Endothelial cell of umbilical vein (primary cell): ENCODE measurements around the gene MROH9. TPM values are rescaled to one million over a fixed set of nuclear protein-coding genes. Genes with fewer than 3 reads are reported as not detected.

Experiments used
- BruUV-seq: library from RNA; stranded (reverse); fragments of 400-500 nt; replicated peaks from 2 replicates; lab custom pipeline; 2021; lab: Mats Ljungman, UMichigan
- CTCF ChIA-PET: fragments of 300-600, 350-600 bp; sonication (Branson Sonifier 250); formaldehyde crosslinking; loops from one replicate; lab custom pipeline; 2021; ENCODE audit warnings: antibody characterized with exemption, inconsistent platforms; lab: Charles Lee
- POLR2A ChIA-PET: fragments of 300-600, 350-600 bp; sonication (Branson Sonifier 250); formaldehyde crosslinking; loops from one replicate; lab custom pipeline; 2021; ENCODE audit warnings: antibody characterized with exemption, inconsistent platforms; lab: Charles Lee
- DNase-seq: peaks from one replicate; pipeline ENCODE4 v3.0.0-alpha.2; 2011; ENCODE audit warnings: low read depth, low spot score
- FAIRE-seq: peaks from 2 replicates; lab custom pipeline; 2011; peaks lifted over from hg19 to GRCh38; lab: Jason Lieb, UNC
- H2AFZ ChIP-seq: 2 replicates; pipeline ENCODE4 v1.6.0; 2012; ENCODE audit warnings: low read depth, low read length, control low read depth, inconsistent platforms
- H3K27ac ChIP-seq: 2 replicates; pipeline ENCODE4 v1.5.1; 2011; ENCODE audit warnings: low read depth, mild to moderate bottlenecking, control low read depth, low read length, moderate library complexity; ENCODE audit not compliant: insufficient read depth
- H3K27me3 ChIP-seq, 2 experiments: 2 replicates each; pipeline versions ENCODE4 v1.6.0 to v1.6.1; 2011; ENCODE audit warnings: low read length in 2 of 2, mixed read lengths in 1 of 2; ENCODE audit not compliant: control insufficient read depth in 2 of 2, insufficient read depth in 2 of 2
- H3K36me3 ChIP-seq, 2 experiments: 2 replicates in 1 of 2; 3 replicates in 1 of 2; pipeline ENCODE4 v1.5.1; 2011; ENCODE audit warnings: low read length in 2 of 2, mild to moderate bottlenecking in 1 of 2, moderate library complexity in 1 of 2; ENCODE audit not compliant: control insufficient read depth in 2 of 2, insufficient read depth in 2 of 2; ENCODE audit errors: extremely low read depth in 1 of 2
- H3K4me1 ChIP-seq: 3 replicates; pipeline ENCODE4 v1.5.1; 2011; ENCODE audit warnings: mild to moderate bottlenecking, low read length; ENCODE audit not compliant: control insufficient read depth, insufficient read depth; ENCODE audit errors: extremely low read depth
- H3K4me2 ChIP-seq: 2 replicates; pipeline ENCODE4 v1.6.1; 2011; ENCODE audit warnings: low read length, control low read depth, mixed read lengths; ENCODE audit not compliant: insufficient read depth
- H3K4me3 ChIP-seq, 3 experiments: fragments of 200-600 bp in 1 of 3; sonication (generic), shearing (Covaris generic) in 1 of 3; replicated peaks in 1 of 3; 2 replicates each; pipeline ENCODE4 v1.5.1; 2011 to 2016; ENCODE audit warnings: control low read depth in 3 of 3, low read length in 3 of 3, mild to moderate bottlenecking in 2 of 3, inconsistent platforms in 1 of 3, low read depth in 1 of 3, moderate library complexity in 1 of 3; ENCODE audit not compliant: insufficient read depth in 1 of 3
- H3K79me2 ChIP-seq: 2 replicates; pipeline ENCODE4 v1.6.0; 2012; ENCODE audit warnings: low read length, inconsistent platforms; ENCODE audit not compliant: control insufficient read depth, insufficient read depth
- H3K9ac ChIP-seq: replicated peaks from 2 replicates; pipeline ENCODE3; 2011; ENCODE audit warnings: low read length, control low read depth; ENCODE audit not compliant: insufficient read depth; ENCODE audit errors: extremely low read depth
- H3K9me1 ChIP-seq: replicated peaks from 3 replicates; pipeline ENCODE4 v1.6.0; 2011; ENCODE audit warnings: mild to moderate bottlenecking, low read length; ENCODE audit not compliant: control insufficient read depth, insufficient read depth; ENCODE audit errors: extremely low read depth
- H3K9me3 ChIP-seq: replicated peaks from 2 replicates; pipeline ENCODE4 v1.5.1; 2012; ENCODE audit warnings: low read length, inconsistent platforms; ENCODE audit not compliant: control insufficient read depth, insufficient read depth
- H4K20me1 ChIP-seq: replicated peaks from 2 replicates; pipeline ENCODE3; 2011; ENCODE audit warnings: mild to moderate bottlenecking, low read length; ENCODE audit not compliant: control insufficient read depth, insufficient read depth; ENCODE audit errors: extremely low read depth
- CTCF ChIP-seq, 2 donors: IDR thresholded peaks; 1 replicate in 1 of 2; 2 replicates in 1 of 2; pipeline ENCODE4 v1.5.1; 2011; ENCODE audit warnings: low read length in 2 of 2, mild to moderate bottlenecking in 2 of 2, moderate library complexity in 2 of 2, control low read depth in 1 of 2, inconsistent platforms in 1 of 2, low read depth in 1 of 2; ENCODE audit not compliant: insufficient read depth in 1 of 2; ENCODE audit errors: extremely low read depth in 1 of 2
- EZH2 ChIP-seq: IDR thresholded peaks from 2 replicates; pipeline ENCODE4 v1.6.1; 2012; ENCODE audit warnings: borderline replicate concordance, low read depth, mild to moderate bottlenecking, moderate library complexity, low read length, inconsistent platforms; ENCODE audit not compliant: severe bottlenecking
- FOS ChIP-seq: IDR thresholded peaks from 2 replicates; pipeline ENCODE4 v1.6.1; 2011; ENCODE audit warnings: mild to moderate bottlenecking, low read length, moderate library complexity, borderline replicate concordance; ENCODE audit not compliant: insufficient read depth
- GATA2 ChIP-seq: IDR thresholded peaks from 2 replicates; pipeline ENCODE4 v1.7.0; 2011; ENCODE audit warnings: low read depth, mild to moderate bottlenecking, moderate library complexity, mixed read lengths, low read length; ENCODE audit not compliant: insufficient read length, insufficient read depth
- JUN ChIP-seq: IDR thresholded peaks from 2 replicates; pipeline ENCODE4 v1.6.1; 2011; ENCODE audit warnings: borderline replicate concordance, low read depth; ENCODE audit not compliant: insufficient read length, insufficient read depth
- MAX ChIP-seq: IDR thresholded peaks from 2 replicates; pipeline ENCODE4 v1.6.1; 2011; ENCODE audit not compliant: insufficient read depth, insufficient read length
- MYC ChIP-seq: IDR thresholded peaks from one replicate; pipeline ENCODE4 v1.6.1; 2011; ENCODE audit warnings: mild to moderate bottlenecking, low read depth, low read length
- POLR2A ChIP-seq: IDR thresholded peaks from 2 replicates; pipeline ENCODE4 v1.6.1; 2012; ENCODE audit warnings: low read depth, mild to moderate bottlenecking, control low read depth, low read length
- POLR2AphosphoS5 ChIP-seq: IDR thresholded peaks from 2 replicates; pipeline ENCODE4 v1.6.1; 2012; ENCODE audit warnings: low read depth, mild to moderate bottlenecking, control low read depth, low read length, moderate library complexity; ENCODE audit not compliant: insufficient read depth
- dilution Hi-C: fragments of 300-500 bp; cut with MboI; formaldehyde crosslinking; loops from one replicate; pipeline ENCODE4 v1.15.0; 2019; ENCODE audit warnings: low sequenced_read_pairs; ENCODE audit not compliant: extremely low pct_ligation_motif_present
- intact Hi-C: fragments of 100-400 bp; cut with micrococcal nuclease; formaldehyde crosslinking; loops from one replicate; pipeline ENCODE4 v1.10.0; 2022
- polyA plus RNA-seq, 4 experiments: library from polyadenylated mRNA; depleted of rRNA in 3 of 4; stranded (reverse) in 3 of 4; unstranded in 1 of 4; fragments of >200 nt; gene quantifications; 2 replicates each; pipeline versions ENCODE4 v1.2.1 to v1.2.3, GENCODE V29; 2011 to 2012; ENCODE audit warnings: missing spikeins in 1 of 4
- total RNA-seq: library from RNA; stranded (reverse); gene quantifications from 2 replicates; pipeline ENCODE4 v1.2.3, GENCODE V29; 2021

The MROH9 gene
- total and polyA plus RNA-seq, 2 donors (not counting 3 experiments of a cell fraction or from before 2014, with no cell fraction given), result not detected

DNA sequence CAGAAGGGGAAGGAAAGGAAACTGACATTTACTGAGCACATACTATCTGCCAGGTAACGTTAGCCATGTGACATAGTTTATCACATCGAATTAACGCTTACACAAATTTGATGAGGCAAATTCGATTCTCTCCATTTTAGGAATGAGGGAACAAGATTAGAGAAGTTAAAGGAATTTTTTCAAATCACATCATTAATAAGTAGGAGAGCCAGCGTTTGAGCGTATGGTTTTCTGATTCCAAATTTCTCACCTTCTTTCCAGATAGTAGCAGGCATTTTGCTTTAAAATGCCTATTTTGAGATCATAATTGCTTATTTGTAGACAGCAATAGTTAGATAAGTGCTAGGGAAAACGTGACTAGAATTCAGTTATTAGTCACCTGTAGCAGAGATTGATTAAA is 174.6 kb downstream of the MROH9 start:
- Histone ChIP-seq H3K27ac (no peak overlapping the region), H3K36me3 (no peaks in the 10 kb centered on the region), H3K4me1 (no peaks in the 10 kb centered on the region), H3K27me3 (no peaks in the 10 kb centered on the region), H3K4me2 (no peak overlapping the region), H4K20me1 (no peaks in the 10 kb centered on the region), H3K4me3 (no peak overlapping the region), H3K9me1 (no peaks in the 10 kb centered on the region), H3K79me2 (no peaks in the 10 kb centered on the region), H3K9ac (no peak overlapping the region), H3K9me3 (no peaks in the 10 kb centered on the region), H2AFZ (no peak overlapping the region)
- ChIA-PET CTCF (no interaction called here), POLR2A (no interaction called here)
- no TSS peak for BruUV-seq
- intact Hi-C loops (no loop called here), dilution Hi-C loops (no loop called here)
- FAIRE-seq (no peak), DNase-seq (no peak)
- no peak for TF ChIP-seq POLR2A
- TF ChIP-seq GATA2, result no peak
- no peak for TF ChIP-seq JUN
- TF ChIP-seq FOS, result no peak
- TF ChIP-seq POLR2AphosphoS5, result no peak
- no peak for TF ChIP-seq MYC
- TF ChIP-seq CTCF (IDR thresholded peaks at IDR 0.05; ENCODE audit: extremely low read depth in 1 of 2, insufficient read depth in 1 of 2, low read depth in 1 of 2, low read length in 2 of 2), result no peak
- TF ChIP-seq MAX, result no peak
- TF ChIP-seq EZH2, result no peak
